Pancreas (tissue), 10 donors: ENCODE measurements around the gene S100A11. TPM values are rescaled to one million over a fixed set of nuclear protein-coding genes. Genes with fewer than 3 reads are reported as not detected.
"Not testable (repeated sequence)": the region's sequence is repeated elsewhere in the genome, so short reads cannot be mapped to it uniquely, and the experiment has no call there.

Experiments used
- ATAC-seq, 4 donors: fragments of 200-7000 bp; cut with Tn5 transposase; one replicate each; pipeline versions ENCODE4 v1.8.0 to v1.9.1; 2020; ENCODE audit warnings: mild to moderate bottlenecking in 4 of 4, moderate library complexity in 4 of 4
- DNase-seq, 6 donors: peaks; one replicate each; pipeline ENCODE4 v3.0.0-alpha.2; 2020
- FAIRE-seq: peaks from 2 replicates; lab custom pipeline; 2012; peaks lifted over from hg19 to GRCh38; lab: Jason Lieb, UNC
- H3K27ac ChIP-seq, 4 donors: fragments of 200-600 bp; sonication (generic); 1 replicate in 3 of 4; 2 replicates in 1 of 4; pipeline versions ENCODE4 v1.5.0 to v1.8.0; 2020
- H3K27me3 ChIP-seq, 4 donors: fragments of 200-600 bp; one replicate each; pipeline ENCODE4 v1.8.0; 2021
- H3K36me3 ChIP-seq, 3 donors: fragments of 200-600 bp; sonication (generic) in 1 of 3; one replicate each; pipeline versions ENCODE4 v1.5.0 to v1.8.0; 2020 to 2021
- H3K4me1 ChIP-seq, 3 donors: fragments of 200-600 bp; one replicate each; pipeline ENCODE4 v1.8.0; 2021
- H3K4me3 ChIP-seq, 4 donors: fragments of 200-600 bp; sonication (generic) in 2 of 4; one replicate each; pipeline versions ENCODE4 v1.5.0 to v1.8.0; 2020 to 2021
- H3K9me3 ChIP-seq, 4 donors: fragments of 200-600 bp; one replicate each; pipeline ENCODE4 v1.8.0; 2021
- CTCF ChIP-seq, 4 donors: fragments of 200-600 bp; sonication (generic) in 3 of 4; IDR thresholded peaks; one replicate each; pipeline versions ENCODE4 v1.5.0 to v1.8.0; 2021; ENCODE audit warnings: antibody characterized with exemption in 4 of 4
- WGBS, 2 donors: extraction: QIAGEN DNeasy Blood & Tissue Kit; methylation state at CpG; one replicate each; pipeline ENCODE4 v1.1.7; 2013; 5-methylcytosine and 5-hydroxymethylcytosine counted together
- intact Hi-C, 3 donors: fragments of 100-400 bp; cut with DNase I; formaldehyde crosslinking; loops; one replicate each; pipeline versions ENCODE4 v1.11.1 to v1.14.2; 2022
- polyA plus RNA-seq, 2 donors: library from polyadenylated mRNA; stranded (reverse); fragments of 200-250 nt; gene quantifications; one replicate each; pipeline ENCODE4 v1.2.3, GENCODE V29; 2013
- total RNA-seq, 6 donors: library from RNA; stranded (reverse); fragmentation: NEBNext Ultra II Directional in 4 of 6; extraction: Animal tissue kit (Norgen Biotek cat#: 25700) in 4 of 6; gene quantifications; one replicate each; pipeline versions ENCODE4 v1.2.1 to v1.2.4, GENCODE V29; 2021 to 2023
- donor health status: healthy with polysubstance abuse.
- donor health status: DM: no; HTN: no; CAD: no; lungs with moderate emphysema.
- donor health status: DM: no; HTN: no; CAD: no.
- donor health status: control.
- donor health status: control.
- donor health status: Bipolar disorder and iron deficiency.
- donor health status: DM: yes; HTN: yes; CAD: no.
- donor health status: DM: no; HTN: no; CAD: no.
- donor health status: DM: no; HTN: no; CAD: no.
- donor health status: DM: yes; HTN: yes; CAD: no.

Gene S100A11
- total RNA-seq (100 to 1,000 TPM in 2 of 6 donors, 10 to 100 TPM in 4; 23.6 to 291 (median 61.9) TPM), polyA plus RNA-seq (100 to 1,000 TPM; 239 to 433 TPM)

DNA sequence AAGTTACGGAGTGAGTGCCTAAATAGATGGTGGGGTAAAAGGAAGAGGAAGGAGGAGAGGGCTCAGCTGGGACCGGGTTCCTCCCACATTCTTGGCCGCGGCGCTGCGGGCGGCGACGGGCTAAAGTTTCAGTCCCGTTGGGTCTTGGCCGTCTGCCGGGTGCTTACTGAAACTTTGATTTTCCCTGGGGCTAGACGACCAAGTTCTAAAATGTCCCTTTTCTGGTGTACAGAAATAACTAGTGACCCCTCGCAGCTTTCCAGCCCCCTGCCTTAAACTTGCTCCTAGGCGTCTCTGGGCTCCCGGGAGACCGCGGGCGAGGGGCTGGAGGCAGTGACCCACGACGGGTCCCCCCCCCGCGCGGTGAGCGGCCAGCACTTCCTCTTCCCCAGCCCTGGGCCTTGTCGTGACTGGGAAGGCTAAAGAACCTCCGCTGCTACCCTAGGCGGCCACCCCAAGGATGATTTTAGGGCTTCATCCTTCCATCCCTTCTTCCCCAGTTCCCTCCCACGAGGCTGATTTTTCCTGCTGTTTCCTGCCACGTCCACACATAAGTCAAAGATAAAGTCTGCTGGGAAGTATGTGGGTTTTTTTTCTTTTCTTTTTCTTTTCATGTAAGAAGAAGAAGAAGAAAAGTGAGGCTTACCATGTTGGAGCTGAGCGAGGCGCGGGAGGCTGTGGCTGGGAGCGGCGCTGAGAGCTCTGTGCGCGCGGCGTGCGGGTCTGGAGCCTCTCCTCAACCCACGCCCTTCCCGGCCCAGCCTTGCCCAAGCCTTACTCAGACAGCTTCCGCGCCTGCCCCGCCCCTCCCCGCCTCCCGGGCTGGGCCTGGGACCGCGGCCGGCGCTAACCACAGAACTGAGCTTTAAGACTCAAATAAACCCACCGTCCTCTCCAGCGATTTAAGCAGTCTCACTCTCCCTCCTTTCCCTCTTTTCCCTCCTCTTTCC lies at the start of gene S100A11:
S100A11 (minus strand) TSS at position 738 of the 950 bp plus-strand sequence; CDS start at position 649, 89 bp downstream.
- 0 to 1% methylated on average over 53 of the region's 53 CpGs for WGBS, 2 donors
- peak; percentile 89 to 94 (median 91) for ATAC-seq
- H3K4me1 ChIP-seq = peaks cover 11 to 33% (median 14%) of the 10 kb centered on the region in 3 donors
- H3K27me3 ChIP-seq = no peaks in the 10 kb centered on the region
- DNase-seq = peak; percentile 81 to 94 (median 90)
- H3K9me3 ChIP-seq = no peaks in the 10 kb centered on the region
- no peak for FAIRE-seq
- H3K27ac ChIP-seq = peak within 1 kb of the TSS; percentile 72 to 97 (median 86)
- TF ChIP-seq CTCF (IDR thresholded peaks at IDR 0.05) = no peak
- H3K36me3 ChIP-seq = peaks cover 7 to 21% (median 11%) of the 10 kb centered on the region in 3 donors
- intact Hi-C loops = no loop called here
- peak within 1 kb of the TSS; percentile 41 to 59 (median 54) for H3K4me3 ChIP-seq

DNA sequence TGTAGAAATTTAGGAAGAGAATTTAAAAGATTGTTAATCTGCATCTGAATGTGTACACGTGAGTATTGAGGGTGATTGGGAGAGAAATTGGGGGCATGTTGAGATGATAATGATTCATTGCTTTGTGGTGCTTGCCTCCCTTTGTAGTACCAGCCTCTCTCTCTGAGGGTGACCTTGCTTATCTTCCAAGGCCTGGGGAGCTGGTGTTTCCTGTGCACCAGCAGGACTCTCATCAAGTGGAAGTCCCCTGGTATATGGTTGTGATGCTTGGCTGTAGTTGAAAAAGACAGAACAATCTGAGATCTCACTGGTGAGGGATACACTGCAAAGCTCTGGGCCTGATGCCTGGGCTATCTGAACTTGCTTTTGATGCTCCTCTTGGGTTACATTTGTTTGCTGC lies 48.0 kb upstream of the S100A11 start:
- Histone ChIP-seq H3K27ac (no peak overlapping the region), H3K4me3 (no peak overlapping the region), H3K4me1 (no peaks in the 10 kb centered on the region), H3K9me3 (no peaks in the 10 kb centered on the region), H3K27me3 (no peaks in the 10 kb centered on the region), H3K36me3 (no peaks in the 10 kb centered on the region)
- ATAC-seq (no peak), FAIRE-seq (no peak), DNase-seq (no peak)
- intact Hi-C loops = no loop called here
- WGBS, 2 donors = 55 to 62% methylated on average over 1 of the region's 1 CpG
- no peak for TF ChIP-seq CTCF (IDR thresholded peaks at IDR 0.05)

DNA sequence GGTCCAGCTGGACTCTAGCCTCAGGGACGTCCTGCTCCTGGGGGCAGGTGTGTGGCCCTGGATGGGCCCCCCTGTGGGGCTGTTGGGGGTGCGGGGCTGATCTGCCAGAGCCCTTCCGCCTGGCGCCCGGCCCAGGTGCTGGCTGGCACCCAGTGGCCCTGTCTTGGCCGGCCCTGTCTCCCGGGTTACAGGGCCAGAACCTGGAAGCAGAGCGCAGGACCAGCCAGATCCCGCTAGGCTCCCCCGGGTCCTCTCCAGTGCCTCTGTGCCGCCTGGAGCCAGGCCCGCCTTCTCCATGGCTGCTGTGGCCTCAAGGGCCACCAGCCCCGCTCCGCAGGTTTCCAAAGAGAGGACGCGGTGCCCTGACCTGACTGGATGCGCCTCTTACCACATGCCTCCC lies 44.2 kb upstream of the S100A11 start:
- H3K4me1 ChIP-seq, H3K9me3 ChIP-seq, FAIRE-seq, H3K4me3 ChIP-seq, intact Hi-C loops, H3K36me3 ChIP-seq, H3K27ac ChIP-seq, ATAC-seq, H3K27me3 ChIP-seq: not testable (repeated sequence)
- 79 to 85% methylated on average over 12 to 17 of the region's 17 CpGs for WGBS, 2 donors
- DNase-seq = peak in 1 of 6 donors; percentile 45

- H3K27ac ChIP-seq = not testable (repeated sequence)
These were observed 43.7 kb upstream of the S100A11 start for GRCh38 chr1:152080494-152080893.

DNA sequence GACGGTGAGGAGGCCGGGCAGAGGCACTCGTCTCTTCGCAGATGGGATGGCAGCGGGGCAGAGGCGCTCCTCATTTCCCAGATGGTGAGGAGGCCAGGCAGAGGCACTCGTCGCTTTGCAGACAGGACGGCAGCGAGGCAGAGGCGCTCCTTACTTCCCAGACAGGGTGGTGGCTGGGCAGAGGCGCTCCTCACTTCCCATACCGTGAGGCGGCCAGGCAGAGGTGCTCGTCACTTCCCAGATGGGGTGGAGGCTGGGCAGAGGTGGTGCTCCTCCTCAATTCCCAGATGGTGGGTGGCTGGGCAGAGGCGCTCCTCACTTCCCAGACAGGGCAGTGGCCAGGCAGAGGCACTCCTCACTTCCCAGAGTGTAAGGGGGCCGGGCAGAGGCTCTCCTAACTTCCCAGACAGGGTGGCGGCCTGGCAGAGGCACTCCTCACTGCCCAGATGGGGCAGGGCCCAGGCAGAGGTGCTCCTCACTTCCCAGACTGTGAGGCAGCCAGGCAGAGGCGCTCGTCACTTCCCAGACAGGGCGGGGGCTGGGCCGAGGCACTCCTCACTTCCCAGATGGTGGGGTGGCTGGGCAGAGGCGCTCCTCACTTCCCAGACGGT lies 42.1 kb upstream of the S100A11 start:
- WGBS, 2 donors = 74 to 83% methylated on average over 24 of the region's 24 CpGs
- Histone ChIP-seq H3K4me3 (no peak overlapping the region), H3K36me3 (no peaks in the 10 kb centered on the region), H3K27ac (no peak overlapping the region), H3K27me3 (no peaks in the 10 kb centered on the region), H3K9me3 (no peaks in the 10 kb centered on the region), H3K4me1 (no peaks in the 10 kb centered on the region)
- ATAC-seq = no peak
- intact Hi-C loops = no loop called here
- no peak for FAIRE-seq
- DNase-seq = peak in 1 of 6 donors; percentile 47
- no peak for TF ChIP-seq CTCF (IDR thresholded peaks at IDR 0.05)

More at GRCh38 chr1:152080494-152080893, 43.7 kb upstream of the S100A11 start:
- H3K36me3 ChIP-seq, intact Hi-C loops, H3K9me3 ChIP-seq, H3K27me3 ChIP-seq, H3K4me3 ChIP-seq, H3K4me1 ChIP-seq, ATAC-seq, FAIRE-seq, DNase-seq: not testable (repeated sequence)
- 70 to 73% methylated on average over 16 to 17 of the region's 17 CpGs for WGBS, 2 donors
